H1 (cell line): ENCODE results near the gene NYAP2. TPM values are rescaled to one million over a fixed set of nuclear protein-coding genes. Genes with fewer than 3 reads are reported as not detected.

ENCODE experiments used
- CTCF ChIA-PET: fragments of 300-600 bp; sonication (Branson Sonifier 250); formaldehyde crosslinking; loops from one replicate; lab custom pipeline; 2021; ENCODE audit not compliant: partially characterized antibody; lab: Charles Lee
- POLR2A ChIA-PET: fragments of 300-600 bp; sonication (Branson Sonifier 250); formaldehyde crosslinking; loops from one replicate; lab custom pipeline; 2021; ENCODE audit warnings: inconsistent platforms; ENCODE audit not compliant: partially characterized antibody; lab: Charles Lee
- DNase-seq, 2 experiments: peaks; one replicate each; pipeline versions ENCODE4 v3.0.0 to v3.0.0-alpha.2; 2010 to 2022; ENCODE audit warnings: low spot score in 2 of 2, low read depth in 1 of 2, mixed read lengths in 1 of 2
- FAIRE-seq: peaks from 2 replicates; lab custom pipeline; 2011; peaks lifted over from hg19 to GRCh38; lab: Jason Lieb, UNC
- H2AFZ ChIP-seq: 2 replicates; pipeline ENCODE4 v1.8.1; 2012; ENCODE audit warnings: low read length, inconsistent platforms
- H2AK5ac ChIP-seq: 2 replicates; pipeline ENCODE4 v1.6.1; 2013; ENCODE audit warnings: low read depth, low read length
- H2BK120ac ChIP-seq: replicated peaks from 2 replicates; pipeline ENCODE3; 2013; ENCODE audit warnings: low read depth, low read length, inconsistent platforms
- H2BK12ac ChIP-seq: 2 replicates; pipeline ENCODE4 v1.6.1; 2013; ENCODE audit warnings: low read depth, low read length
- H2BK15ac ChIP-seq: 2 replicates; pipeline ENCODE4 v1.6.1; 2013; ENCODE audit warnings: low read length
- H2BK20ac ChIP-seq: 2 replicates; pipeline ENCODE4 v1.6.1; 2013; ENCODE audit warnings: low read length
- H2BK5ac ChIP-seq: 2 replicates; pipeline ENCODE4 v1.6.1; 2013; ENCODE audit warnings: low read depth, low read length
- H3K14ac ChIP-seq: 2 replicates; pipeline ENCODE4 v1.6.1; 2013; ENCODE audit warnings: inconsistent platforms; ENCODE audit not compliant: insufficient read length
- H3K18ac ChIP-seq: 2 replicates; pipeline ENCODE4 v1.6.1; 2013; ENCODE audit warnings: low read length; ENCODE audit errors: extremely low read depth
- H3K23ac ChIP-seq: 2 replicates; pipeline ENCODE4 v1.6.1; 2013; ENCODE audit warnings: inconsistent platforms; ENCODE audit not compliant: insufficient read length
- H3K23me2 ChIP-seq: 2 replicates; pipeline ENCODE4 v1.6.1; 2013; ENCODE audit warnings: low read depth, low read length
- H3K27ac ChIP-seq: 2 replicates; pipeline ENCODE4 v1.6.1; 2011; ENCODE audit warnings: low read depth, low read length, inconsistent platforms
- H3K27me3 ChIP-seq, 4 experiments: replicated peaks in 1 of 4; 1 replicate in 1 of 4; 2 replicates in 3 of 4; pipeline versions ENCODE4 v1.6.1 to v1.8.1; 2011 to 2013; ENCODE audit warnings: low read length in 3 of 4, mild to moderate bottlenecking in 3 of 4, inconsistent platforms in 2 of 4, mixed read lengths in 2 of 4, moderate library complexity in 1 of 4; ENCODE audit not compliant: control insufficient read depth in 3 of 4, insufficient read depth in 3 of 4; ENCODE audit errors: extremely low read depth in 1 of 4
- H3K36me3 ChIP-seq, 4 experiments: 2 replicates each; pipeline versions ENCODE4 v1.6.1 to v1.8.1; 2011 to 2013; ENCODE audit warnings: mild to moderate bottlenecking in 4 of 4, low read length in 3 of 4, moderate library complexity in 2 of 4, control low read depth in 1 of 4, inconsistent platforms in 1 of 4; ENCODE audit not compliant: insufficient read depth in 4 of 4, control insufficient read depth in 2 of 4
- H3K4ac ChIP-seq: replicated peaks from 2 replicates; pipeline ENCODE3; 2013; ENCODE audit warnings: low read length, low read depth, mixed read lengths, inconsistent platforms; ENCODE audit not compliant: insufficient read length
- H3K4me1 ChIP-seq, 4 experiments: replicated peaks in 1 of 4; 1 replicate in 1 of 4; 2 replicates in 3 of 4; pipeline versions ENCODE4 v1.6.1 to v1.8.1; 2011 to 2013; ENCODE audit warnings: low read length in 3 of 4, inconsistent platforms in 2 of 4, mixed read lengths in 1 of 4; ENCODE audit not compliant: insufficient read depth in 4 of 4, control insufficient read depth in 3 of 4
- H3K4me2 ChIP-seq, 2 experiments: 2 replicates each; pipeline versions ENCODE4 v1.6.1 to v1.8.1; 2011 to 2013; ENCODE audit warnings: low read depth in 2 of 2, low read length in 2 of 2, control low read depth in 1 of 2, inconsistent platforms in 1 of 2, mild to moderate bottlenecking in 1 of 2; ENCODE audit not compliant: insufficient read depth in 1 of 2
- H3K4me3 ChIP-seq, 4 experiments: fragments of 200-600, 300-600 bp in 1 of 4; sonication (generic), shearing (Covaris generic), sonication (Bioruptor Twin) in 1 of 4; 2 replicates each; pipeline versions ENCODE4 v1.5.1 to v1.8.1; 2011 to 2016; ENCODE audit warnings: low read length in 4 of 4, low read depth in 3 of 4, control low read depth in 2 of 4, inconsistent platforms in 2 of 4, mild to moderate bottlenecking in 2 of 4, mixed read lengths in 1 of 4, moderate library complexity in 1 of 4; ENCODE audit not compliant: insufficient read depth in 2 of 4; ENCODE audit errors: extremely low read depth in 1 of 4
- H3K56ac ChIP-seq: replicated peaks from 2 replicates; pipeline ENCODE3; 2013; ENCODE audit warnings: low read depth, mild to moderate bottlenecking, mixed read lengths, low read length, inconsistent platforms; ENCODE audit not compliant: insufficient read length
- H3K79me1 ChIP-seq: 2 replicates; pipeline ENCODE4 v1.6.1; 2013; ENCODE audit warnings: low read depth, low read length, control low read depth
- H3K79me2 ChIP-seq, 2 experiments: 2 replicates each; pipeline versions ENCODE4 v1.6.1 to v1.8.1; 2012 to 2013; ENCODE audit warnings: low read length in 2 of 2, mild to moderate bottlenecking in 2 of 2, inconsistent platforms in 1 of 2; ENCODE audit not compliant: insufficient read depth in 2 of 2, control insufficient read depth in 1 of 2
- H3K9ac ChIP-seq, 4 experiments: replicated peaks in 1 of 4; 1 replicate in 1 of 4; 2 replicates in 3 of 4; pipeline versions ENCODE4 v1.6.1 to v1.8.1; 2011 to 2013; ENCODE audit warnings: low read depth in 3 of 4, low read length in 3 of 4, control low read depth in 2 of 4, mild to moderate bottlenecking in 2 of 4, moderate library complexity in 2 of 4, inconsistent platforms in 1 of 4; ENCODE audit errors: extremely low read depth in 1 of 4
- H3K9me3 ChIP-seq, 2 experiments: 2 replicates each; pipeline versions ENCODE4 v1.6.1 to v1.8.1; 2012 to 2013; ENCODE audit warnings: mild to moderate bottlenecking in 2 of 2, moderate library complexity in 2 of 2, control low read depth in 1 of 2, inconsistent platforms in 1 of 2, low read depth in 1 of 2, low read length in 1 of 2, mixed read lengths in 1 of 2; ENCODE audit not compliant: insufficient read depth in 2 of 2
- H4K20me1 ChIP-seq, 2 experiments: replicated peaks in 1 of 2; 2 replicates each; pipeline versions ENCODE3 to v1.8.1; 2011 to 2013; ENCODE audit warnings: inconsistent platforms in 2 of 2, low read length in 2 of 2, mild to moderate bottlenecking in 1 of 2; ENCODE audit not compliant: insufficient read depth in 2 of 2, control insufficient read depth in 1 of 2
- H4K5ac ChIP-seq: 2 replicates; pipeline ENCODE4 v1.6.1; 2013; ENCODE audit warnings: low read length, low read depth, mixed read lengths, inconsistent platforms; ENCODE audit not compliant: insufficient read length
- H4K8ac ChIP-seq: 2 replicates; pipeline ENCODE4 v1.8.0; 2013; ENCODE audit warnings: mild to moderate bottlenecking, moderate library complexity, low read length, inconsistent platforms; ENCODE audit not compliant: insufficient read depth; ENCODE audit errors: extremely low read depth
- H4K91ac ChIP-seq: replicated peaks from 2 replicates; pipeline ENCODE3; 2013; ENCODE audit warnings: low read length, mixed read lengths, inconsistent platforms; ENCODE audit not compliant: insufficient read length
- CHD1 ChIP-seq: IDR thresholded peaks from 2 replicates; pipeline ENCODE4 v1.6.1; 2012; ENCODE audit warnings: low read depth, low read length, improper control_type of control experiment
- WGBS, 2 experiments: shearing (Covaris generic) in 1 of 2; methylation state at CpG; one replicate each; pipeline versions ENCODE4 v1.1.6 to v1.1.7; 2013 to 2015; ENCODE audit warnings: low lambda C conversion rate in 2 of 2, mixed read lengths in 2 of 2, inconsistent platforms in 1 of 2, low coverage in 1 of 2, missing lambda C conversion rate in 1 of 2; ENCODE audit not compliant: insufficient replicate concordance in 2 of 2, insufficient coverage in 1 of 2, insufficient read length in 1 of 2; ENCODE audit errors: extremely low coverage in 1 of 2, missing lambda C conversion rate in 1 of 2; 5-methylcytosine and 5-hydroxymethylcytosine counted together
- polyA plus RNA-seq, 7 experiments: library from polyadenylated mRNA; depleted of rRNA in 3 of 7; stranded (reverse) in 5 of 7; unstranded in 2 of 7; fragments of >200 nt in 5 of 7; fragments of 200-250 nt in 2 of 7; gene quantifications; 1 replicate in 5 of 7; 2 replicates in 1 of 7; 4 replicates in 1 of 7; pipeline versions ENCODE4 v1.2.1 to v1.2.3, GENCODE V29; 2011 to 2013; ENCODE audit warnings: missing spikeins in 2 of 7, mixed read lengths in 2 of 7
- total RNA-seq: library from RNA; stranded (reverse); fragmentation: NEBNext Ultra II Directional; extraction: Animal tissue kit (Norgen Biotek cat#: 25700); gene quantifications from 2 replicates; pipeline ENCODE4 v1.2.1, GENCODE V29; 2021

NYAP2 gene
- total and polyA plus RNA-seq, 2 of the 8 experiments (the other 6 are each of a cell fraction or from before 2014, with no cell fraction given), result not detected

- POLR2A ChIA-PET, result no interaction called here
- WGBS, 2 experiments, result 92% methylated on average over 2 of the region's 2 CpGs; no CpG with 5 or more reads in 1 of the 2 experiments
- Histone ChIP-seq H4K5ac (no peak overlapping the region), H3K4ac (no peak overlapping the region), H3K4me1 (peaks cover 0 to 2% (median under 1%) of the 10 kb centered on the region in 4 experiments; a peak in 4 of 7 replicates), H3K36me3 (no peaks in the 10 kb centered on the region), H3K79me1 (no peaks in the 10 kb centered on the region), H3K14ac (no peak overlapping the region), H3K23ac (no peak overlapping the region), H3K27ac (no peak overlapping the region), H4K20me1 (no peaks in the 10 kb centered on the region), H3K79me2 (no peaks in the 10 kb centered on the region), H4K91ac (no peak overlapping the region), H2BK20ac (no peak overlapping the region), H3K9ac (no peak overlapping the region), H3K23me2 (no peaks in the 10 kb centered on the region), H3K4me2 (no peak overlapping the region), H2BK15ac (no peak overlapping the region), H2BK120ac (no peak overlapping the region), H3K56ac (no peak overlapping the region), H2AK5ac (no peak overlapping the region), H3K4me3 (no peak overlapping the region), H3K9me3 (no peaks in the 10 kb centered on the region), H2BK12ac (no peak overlapping the region), H2AFZ (no peak overlapping the region), H3K18ac (no peak overlapping the region), H2BK5ac (no peak overlapping the region), H4K8ac (no peak overlapping the region), H3K27me3 (no peaks in the 10 kb centered on the region; a peak in 2 of 7 replicates)
- DNase-seq (no peak), FAIRE-seq (no peak)
- CTCF ChIA-PET, result no interaction called here
- no peak for TF ChIP-seq CHD1
Measured at GRCh38 chr2:225472161-225472560, 72.7 kb downstream of the NYAP2 start.
